Measurements from ENCODE around the gene DOK5.

GRCh38 chr20:54549658-54550326, 74.4 kb downstream of the DOK5 start:
- TF ChIP-seq CTCF (IDR thresholded peaks at IDR 0.05; ENCODE audit: insufficient read depth, low read length, poor library complexity, severe bottlenecking) (no peak), EZH2phosphoT487 (conservative IDR thresholded peaks at IDR 0.05; ENCODE audit: low read length) (no peak)

Data from SU-DHL-6 (cell line).